ENCODE measurements around the gene SPRR2E. TPM values are rescaled to one million over a fixed set of nuclear protein-coding genes. Genes with fewer than 3 reads are reported as not detected.
"Not testable (repeated sequence)": the region's sequence is repeated elsewhere in the genome, so short reads cannot be mapped to it uniquely, and the experiment has no call there.

SPRR2E gene
- total and polyA plus RNA-seq, 2 donors: not detected

- 85% methylated on average over 5 of the region's 5 CpGs for WGBS
- Histone ChIP-seq H3K4me1 (ENCODE audit: insufficient read depth) (no peaks in the 10 kb centered on the region), H3K4me3 (ENCODE audit: low read depth, low read length) (no peak overlapping the region), H3K27ac (ENCODE audit: low read depth) (no peak overlapping the region), H3K36me3 (ENCODE audit: insufficient read depth) (no peaks in the 10 kb centered on the region)
- no peak for DNase-seq (ENCODE audit: extremely low spot score)
These were observed 5.9 kb upstream of the SPRR2E start for GRCh38 chr1:153100245-153100644.

DNA sequence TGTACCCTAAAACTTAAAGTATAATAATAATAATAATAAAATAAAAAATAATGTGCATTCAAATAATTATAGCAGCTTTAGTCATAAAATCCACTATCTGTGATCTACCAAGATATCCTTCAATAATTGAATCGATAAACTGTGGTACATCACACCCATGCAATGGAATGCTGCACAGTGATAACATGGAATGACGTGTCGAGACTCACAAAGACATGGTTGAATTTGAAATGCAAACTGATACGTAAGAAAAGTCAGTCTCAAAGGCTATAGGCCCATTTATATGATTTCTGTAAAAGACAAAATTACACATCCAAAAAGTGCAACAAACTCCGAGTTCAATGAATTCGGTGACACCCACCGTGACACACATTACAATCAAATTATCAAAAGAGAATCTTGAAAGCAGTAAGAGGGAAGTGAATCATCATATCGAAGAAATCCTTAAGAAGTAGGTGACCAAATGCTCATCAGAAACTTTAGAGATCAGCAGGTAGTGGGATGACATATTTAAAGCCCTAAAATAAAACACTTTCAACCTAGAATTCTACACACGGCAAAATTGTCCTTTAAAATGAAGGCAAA lies 5.2 kb upstream of the SPRR2E start:
- WGBS: 88% methylated on average over 9 of the region's 9 CpGs
- Histone ChIP-seq H3K27ac (ENCODE audit: low read depth) (no peak overlapping the region), H3K36me3 (ENCODE audit: insufficient read depth) (no peaks in the 10 kb centered on the region), H3K4me3 (ENCODE audit: low read depth, low read length) (no peak overlapping the region), H3K4me1 (ENCODE audit: insufficient read depth) (no peaks in the 10 kb centered on the region)
- no peak for DNase-seq (ENCODE audit: extremely low spot score)

DNA sequence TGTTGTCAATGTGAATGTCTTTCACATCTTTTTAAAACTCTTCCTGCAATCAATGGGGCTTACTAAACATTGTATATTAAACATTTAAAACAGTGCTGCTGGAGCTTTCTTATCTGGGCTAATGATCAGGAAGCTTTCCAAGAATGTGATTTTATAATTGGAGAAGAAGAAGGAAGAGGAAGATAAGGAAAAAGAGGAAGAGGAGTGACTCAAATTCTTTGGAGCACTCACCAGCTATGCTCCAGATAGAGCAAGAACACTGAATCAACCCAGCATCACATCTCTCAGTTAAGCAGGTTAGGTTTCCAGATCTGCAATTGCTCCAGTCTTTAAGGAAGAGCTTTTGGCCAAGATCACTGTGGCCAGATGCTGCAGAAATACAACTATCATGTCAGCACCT lies 1.4 kb upstream of the SPRR2E start:
- Histone ChIP-seq H3K4me1 (ENCODE audit: insufficient read depth) (no peaks in the 10 kb centered on the region), H3K4me3 (ENCODE audit: low read depth, low read length) (no peak overlapping the region), H3K36me3 (ENCODE audit: insufficient read depth) (no peaks in the 10 kb centered on the region), H3K27ac (ENCODE audit: low read depth) (no peak overlapping the region)
- no peak for DNase-seq (ENCODE audit: extremely low spot score)

DNA sequence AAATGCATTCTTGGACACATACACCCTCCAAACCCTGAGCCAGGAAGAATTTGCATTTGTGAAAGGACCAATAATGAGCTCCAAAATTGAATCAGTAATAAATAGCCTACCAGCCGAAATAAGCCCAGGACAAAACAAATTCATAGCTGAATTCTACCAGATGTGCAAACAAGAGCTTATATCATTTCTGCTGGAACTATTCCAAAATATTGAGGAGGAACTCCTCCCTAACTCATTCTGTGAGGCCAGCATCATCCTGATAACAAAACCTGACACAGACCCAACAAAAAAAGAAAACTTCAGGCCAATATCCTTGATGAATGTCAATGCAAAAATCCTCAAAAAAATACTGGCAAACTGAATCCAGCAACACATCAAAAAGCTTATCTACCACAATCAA lies 6.7 kb downstream of the SPRR2E start:
- WGBS: 74% methylated on average over 1 of the region's 1 CpG
- Histone ChIP-seq H3K4me1 (ENCODE audit: insufficient read depth) (no peaks in the 10 kb centered on the region), H3K27ac (ENCODE audit: low read depth) (no peak overlapping the region), H3K4me3 (ENCODE audit: low read depth, low read length) (no peak overlapping the region), H3K36me3 (ENCODE audit: insufficient read depth) (no peaks in the 10 kb centered on the region)
- DNase-seq (ENCODE audit: extremely low spot score): no peak

DNA sequence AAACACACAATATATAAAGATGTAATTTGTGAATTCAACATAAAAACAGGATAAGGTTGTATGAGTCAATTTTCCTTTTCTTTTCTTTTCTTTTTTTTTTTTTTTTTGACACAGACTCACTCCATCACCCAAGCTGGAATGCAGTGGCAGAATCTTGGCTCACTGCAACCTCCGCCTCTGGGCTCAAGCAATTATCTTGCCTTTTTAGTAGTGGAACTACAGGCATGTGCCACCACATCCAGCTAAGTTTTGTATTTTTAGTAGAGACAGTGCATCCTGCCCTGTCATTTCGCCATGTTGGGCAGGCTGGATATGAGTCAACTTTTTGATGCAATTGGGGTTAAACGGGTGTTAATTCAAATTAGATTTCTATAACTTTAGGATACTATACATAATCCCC lies 12.6 kb downstream of the SPRR2E start:
- Histone ChIP-seq H3K4me1 (ENCODE audit: insufficient read depth) (no peaks in the 10 kb centered on the region), H3K4me3 (ENCODE audit: low read depth, low read length) (no peak overlapping the region), H3K36me3 (ENCODE audit: insufficient read depth) (no peaks in the 10 kb centered on the region), H3K27ac (ENCODE audit: low read depth) (no peak overlapping the region)
- no peak for DNase-seq (ENCODE audit: extremely low spot score)
- WGBS: 82% methylated on average over 3 of the region's 3 CpGs

- 69% methylated on average over 5 of the region's 5 CpGs for WGBS
These were observed 21.3 kb downstream of the SPRR2E start for GRCh38 chr1:153072806-153073726.

DNA sequence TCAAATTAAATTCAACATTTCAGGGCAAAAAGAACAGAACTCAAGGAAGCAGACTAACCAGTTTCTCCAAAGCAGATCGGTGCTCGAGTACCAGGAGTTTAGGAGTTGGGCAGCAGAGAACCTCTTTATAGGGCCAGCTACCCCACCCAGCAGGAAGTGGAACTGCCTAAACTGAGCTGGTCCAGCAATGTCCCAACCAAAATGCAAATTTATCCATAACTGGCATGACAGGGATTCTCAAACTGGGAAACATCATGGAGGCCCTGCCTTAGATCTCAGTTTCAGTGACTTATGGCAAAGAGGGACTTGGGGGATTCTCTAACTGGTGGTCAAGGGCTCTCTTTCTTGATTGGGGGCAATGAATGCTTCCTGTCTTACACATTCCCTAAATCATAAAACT lies 22.8 kb downstream of the SPRR2E start, which contains the start of gene SPRR2B:
Gene SPRR2B, minus strand, starts transcription at position 101 of the 400 bp plus-strand sequence. CDS start 772 bp downstream, outside the sequence.
- WGBS: 90% methylated on average over 2 of the region's 2 CpGs
- no peak for DNase-seq (ENCODE audit: extremely low spot score)
- no peaks in the 10 kb centered on the region for H3K4me1 ChIP-seq (ENCODE audit: insufficient read depth)
- no peak within 1 kb of the TSS for H3K4me3 ChIP-seq (ENCODE audit: low read depth, low read length)
- no peaks in the 10 kb centered on the region for H3K36me3 ChIP-seq (ENCODE audit: insufficient read depth)
- no peak within 1 kb of the TSS for H3K27ac ChIP-seq (ENCODE audit: low read depth)

More at GRCh38 chr1:153072806-153073726, 21.3 kb downstream of the SPRR2E start:
- H3K27ac ChIP-seq (ENCODE audit: low read depth): no peak overlapping the region
- no peaks in the 10 kb centered on the region for H3K36me3 ChIP-seq (ENCODE audit: insufficient read depth)
- H3K4me1 ChIP-seq (ENCODE audit: insufficient read depth): no peaks in the 10 kb centered on the region
- H3K4me3 ChIP-seq (ENCODE audit: low read depth, low read length): no peak overlapping the region
- DNase-seq (ENCODE audit: extremely low spot score): no peak

GRCh38 chr1:153070243-153070642 lies 24.1 kb downstream of the SPRR2E start:
- H3K36me3 ChIP-seq (ENCODE audit: insufficient read depth): no peaks in the 10 kb centered on the region
- WGBS: 68% methylated on average over 2 of the region's 2 CpGs

DNA sequence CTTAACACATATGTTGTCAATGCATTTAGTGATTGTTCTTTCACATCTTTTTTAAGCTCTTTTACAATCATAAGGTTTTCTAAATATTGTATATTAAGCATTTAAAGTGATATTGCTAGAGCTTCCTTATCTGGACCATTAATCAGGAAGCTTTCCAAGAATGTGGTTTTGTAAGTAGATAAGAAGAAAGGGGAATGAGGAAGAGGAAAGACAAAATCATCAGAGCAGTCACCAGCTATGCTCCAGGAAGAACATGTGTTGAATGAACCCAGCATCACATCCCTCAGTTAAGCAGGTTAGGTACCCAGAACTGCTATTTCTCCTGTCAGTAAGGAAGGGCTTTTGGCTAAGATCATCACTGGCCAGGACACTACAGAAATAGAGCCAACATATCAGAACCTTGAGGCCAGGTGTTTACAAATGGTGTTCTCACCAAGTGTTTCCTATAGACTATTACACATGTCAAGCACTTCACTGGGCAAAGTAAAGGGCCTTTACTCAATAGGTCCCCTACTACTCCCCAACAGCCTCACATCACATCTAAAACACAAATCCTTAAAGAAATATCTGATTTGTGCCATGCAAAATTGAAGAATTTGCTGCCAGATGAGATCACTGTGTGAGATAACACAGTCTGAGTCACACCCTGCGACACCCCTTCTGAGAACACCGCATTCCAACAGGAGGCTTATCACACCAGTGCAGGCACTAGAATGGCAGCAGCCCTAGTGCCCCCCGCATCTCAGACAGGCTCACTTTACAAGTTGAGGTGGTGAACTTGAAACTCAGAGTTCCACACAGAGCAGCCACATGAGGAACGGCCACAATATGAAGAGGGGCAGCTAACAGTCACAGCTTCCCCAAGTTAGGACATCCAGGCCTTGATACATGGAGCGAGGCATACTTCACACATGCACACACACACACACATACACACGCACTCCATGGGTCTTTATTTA lies 35.2 kb downstream of the SPRR2E start:
- no peak overlapping the region for H3K4me3 ChIP-seq (ENCODE audit: low read depth, low read length)
- DNase-seq (ENCODE audit: extremely low spot score): no peak
- no peak overlapping the region for H3K27ac ChIP-seq (ENCODE audit: low read depth)
- no peaks in the 10 kb centered on the region for H3K36me3 ChIP-seq (ENCODE audit: insufficient read depth)
- H3K4me1 ChIP-seq (ENCODE audit: insufficient read depth): no peaks in the 10 kb centered on the region
- WGBS: 66% methylated on average over 6 of the region's 6 CpGs

More at GRCh38 chr1:153070243-153070642, 24.1 kb downstream of the SPRR2E start:
- no peaks in the 10 kb centered on the region for H3K4me1 ChIP-seq (ENCODE audit: insufficient read depth)
- H3K27ac ChIP-seq (ENCODE audit: low read depth): no peak overlapping the region
- DNase-seq (ENCODE audit: extremely low spot score): no peak
- H3K4me3 ChIP-seq (ENCODE audit: low read depth, low read length): no peak overlapping the region

DNA sequence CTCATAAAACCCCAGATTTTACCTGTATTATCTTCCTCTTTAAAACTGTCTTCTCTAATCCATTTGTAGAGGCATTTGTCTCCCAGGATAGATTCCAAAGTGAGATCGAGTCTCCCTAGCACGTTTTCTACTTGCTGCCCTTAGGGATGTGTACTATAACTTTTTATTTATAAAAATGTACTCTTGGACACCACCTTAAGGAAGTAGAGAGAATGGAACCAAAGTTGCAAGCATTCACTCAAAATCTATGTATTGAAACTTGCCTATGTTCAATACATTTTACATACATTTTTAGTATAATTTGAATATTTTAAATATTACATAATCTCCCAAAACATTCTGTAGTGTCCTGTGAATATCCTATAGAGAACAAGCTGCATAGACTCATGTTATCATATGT lies 36.2 kb downstream of the SPRR2E start:
- DNase-seq (ENCODE audit: extremely low spot score): no peak
- 43% methylated on average over 2 of the region's 2 CpGs for WGBS
- Histone ChIP-seq H3K4me1 (ENCODE audit: insufficient read depth) (no peaks in the 10 kb centered on the region), H3K27ac (ENCODE audit: low read depth) (no peak overlapping the region), H3K4me3 (ENCODE audit: low read depth, low read length) (no peak overlapping the region), H3K36me3 (ENCODE audit: insufficient read depth) (no peaks in the 10 kb centered on the region)

DNA sequence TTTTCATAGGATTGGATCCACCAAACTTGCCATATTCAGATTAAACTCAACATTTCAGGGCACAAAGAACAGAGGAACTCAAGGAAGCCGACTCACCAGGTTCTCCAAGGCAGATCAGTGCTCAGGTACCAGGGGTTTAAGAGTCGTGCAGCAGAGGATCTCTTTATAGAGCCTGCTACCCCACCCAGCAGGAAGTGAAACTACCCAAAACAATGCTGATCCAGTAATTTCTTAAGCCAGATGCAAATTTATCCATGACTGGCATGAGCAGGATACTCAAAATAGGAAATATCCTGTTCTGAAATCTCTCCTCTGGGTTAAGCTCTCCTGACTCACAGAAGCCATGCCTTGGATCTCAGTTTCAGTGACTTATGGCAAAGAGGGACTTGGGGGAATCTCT lies 37.0 kb downstream of the SPRR2E start, which contains the start of gene SPRR2A:
Gene SPRR2A, minus strand, starts transcription at position 138 of the 400 bp plus-strand sequence. CDS start 777 bp downstream, outside the sequence.
- Histone ChIP-seq H3K27ac (ENCODE audit: low read depth) (no peak within 1 kb of the TSS), H3K4me3 (ENCODE audit: low read depth, low read length) (no peak within 1 kb of the TSS), H3K36me3 (ENCODE audit: insufficient read depth) (no peaks in the 10 kb centered on the region), H3K4me1 (ENCODE audit: insufficient read depth) (no peaks in the 10 kb centered on the region)
- no peak for DNase-seq (ENCODE audit: extremely low spot score)
- WGBS: 61% methylated on average over 2 of the region's 2 CpGs

- not testable (repeated sequence) for H3K27ac ChIP-seq (ENCODE audit: low read depth); H3K36me3 ChIP-seq (ENCODE audit: insufficient read depth); H3K4me3 ChIP-seq (ENCODE audit: low read depth, low read length); H3K4me1 ChIP-seq (ENCODE audit: insufficient read depth); DNase-seq (ENCODE audit: extremely low spot score)
- WGBS: 47% methylated on average over 3 of the region's 3 CpGs
These were observed 38.2 kb downstream of the SPRR2E start for GRCh38 chr1:153056111-153056510.

DNA sequence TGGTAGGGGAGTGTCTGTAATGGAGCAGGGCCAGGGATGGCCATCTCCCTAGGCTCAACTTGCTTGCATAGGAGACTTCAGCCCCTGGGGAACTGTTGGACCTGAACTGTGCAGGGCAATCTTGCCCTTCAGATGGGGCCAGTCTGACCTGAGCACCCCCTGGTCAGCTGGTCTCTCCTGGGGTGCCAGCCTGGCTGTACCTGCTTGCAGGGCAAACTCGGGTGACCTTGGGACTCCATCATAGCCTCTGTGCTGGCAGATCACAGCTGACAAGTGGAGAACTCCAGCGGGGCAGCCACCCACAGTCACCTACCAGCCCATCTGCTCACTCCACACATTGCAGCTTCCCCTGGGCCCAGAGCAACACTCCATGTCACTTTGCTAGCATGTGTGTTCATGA lies 45.1 kb downstream of the SPRR2E start:
- H3K4me3 ChIP-seq (ENCODE audit: low read depth, low read length): no peak overlapping the region
- no peaks in the 10 kb centered on the region for H3K4me1 ChIP-seq (ENCODE audit: insufficient read depth)
- no peak for DNase-seq (ENCODE audit: extremely low spot score)
- 88% methylated on average over 2 of the region's 2 CpGs for WGBS
- H3K36me3 ChIP-seq (ENCODE audit: insufficient read depth): no peaks in the 10 kb centered on the region
- H3K27ac ChIP-seq (ENCODE audit: low read depth): no peak overlapping the region
